Activated T-helper 17 cell treated with anti-CD3 and anti-CD28 coated beads, Interleukin-2, amount 50 U/mL, for 72 hours (primary cell): Measurements from ENCODE around the gene NIPAL1. TPM values are rescaled to one million over a fixed set of nuclear protein-coding genes. Genes with fewer than 3 reads are reported as not detected.
A peak's percentile ranks its signal among the peaks of the same experiment; 100 is the strongest.

ENCODE experiments used
- ATAC-seq: fragments of 150-1000 bp; cut with Tn5 transposase; replicated peaks from 2 replicates; pipeline ENCODE4 v1.10.0; 2021; ENCODE audit warnings: mild to moderate bottlenecking, moderate library complexity
- H3K27ac Mint-ChIP-seq: one replicate; pipeline ENCODE4 v1.8.0; 2022; ENCODE audit warnings: mixed read lengths
- H3K27me3 Mint-ChIP-seq: one replicate; pipeline ENCODE4 v1.8.0; 2022; ENCODE audit warnings: mixed read lengths
- H3K36me3 Mint-ChIP-seq: one replicate; pipeline ENCODE4 v1.8.0; 2022; ENCODE audit warnings: low read depth, mild to moderate bottlenecking, mixed read lengths
- H3K4me1 Mint-ChIP-seq: one replicate; pipeline ENCODE4 v1.8.0; 2022; ENCODE audit warnings: mixed read lengths
- H3K4me3 Mint-ChIP-seq: one replicate; pipeline ENCODE4 v1.8.0; 2022; ENCODE audit warnings: mild to moderate bottlenecking, mixed read lengths
- H3K9me3 Mint-ChIP-seq: one replicate; pipeline ENCODE4 v1.8.0; 2022; ENCODE audit warnings: mixed read lengths
- total RNA-seq, 2 donors: library from RNA; stranded (reverse); gene quantifications; one replicate each; pipeline ENCODE4 v1.2.3, GENCODE V29; 2022

Gene NIPAL1
- total RNA-seq, 2 donors from 2014 or later = 1.3 to 3.9 TPM

DNA sequence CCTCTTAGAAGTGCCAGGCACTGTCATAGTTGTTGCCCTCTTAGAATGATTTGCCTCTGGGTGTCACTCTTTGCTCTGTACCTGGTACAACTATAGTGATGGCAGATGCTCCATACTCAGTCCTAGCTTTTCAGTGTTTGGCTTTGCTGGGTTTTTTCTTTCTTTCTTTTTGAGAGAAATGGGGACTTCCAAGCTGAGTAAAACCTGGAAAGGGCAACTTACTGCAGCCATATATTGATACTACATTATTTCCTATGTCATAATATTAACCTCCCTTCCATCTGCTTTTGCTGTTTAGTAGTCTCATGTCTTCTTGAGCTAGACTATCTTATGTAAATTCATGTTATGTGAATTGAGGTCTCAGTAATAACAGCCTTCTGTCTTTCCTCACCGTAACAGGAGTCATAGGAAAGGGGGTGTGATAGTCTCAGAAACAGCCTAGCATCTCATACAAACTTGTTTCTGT lies 49.0 kb downstream of the NIPAL1 start:
- peaks cover 3% of the 10 kb centered on the region for H3K9me3 Mint-ChIP-seq
- peak; percentile 93 for ATAC-seq
- H3K27me3 Mint-ChIP-seq = no peaks in the 10 kb centered on the region
- H3K36me3 Mint-ChIP-seq = peaks cover 45% of the 10 kb centered on the region
- H3K4me1 Mint-ChIP-seq = peaks cover 9% of the 10 kb centered on the region
- peak overlapping the region; percentile 6 for H3K27ac Mint-ChIP-seq
- H3K4me3 Mint-ChIP-seq = peak overlapping the region; percentile 23

- peaks cover 62% of the 10 kb centered on the region for H3K36me3 Mint-ChIP-seq
- H3K27ac Mint-ChIP-seq = no peak overlapping the region
- ATAC-seq = no peak
- H3K9me3 Mint-ChIP-seq = no peaks in the 10 kb centered on the region
- H3K4me1 Mint-ChIP-seq = peaks cover 9% of the 10 kb centered on the region
- H3K27me3 Mint-ChIP-seq = no peaks in the 10 kb centered on the region
- H3K4me3 Mint-ChIP-seq = no peak overlapping the region
Measured at GRCh38 chr4:48067536-48067935, 51.0 kb downstream of the NIPAL1 start.

DNA sequence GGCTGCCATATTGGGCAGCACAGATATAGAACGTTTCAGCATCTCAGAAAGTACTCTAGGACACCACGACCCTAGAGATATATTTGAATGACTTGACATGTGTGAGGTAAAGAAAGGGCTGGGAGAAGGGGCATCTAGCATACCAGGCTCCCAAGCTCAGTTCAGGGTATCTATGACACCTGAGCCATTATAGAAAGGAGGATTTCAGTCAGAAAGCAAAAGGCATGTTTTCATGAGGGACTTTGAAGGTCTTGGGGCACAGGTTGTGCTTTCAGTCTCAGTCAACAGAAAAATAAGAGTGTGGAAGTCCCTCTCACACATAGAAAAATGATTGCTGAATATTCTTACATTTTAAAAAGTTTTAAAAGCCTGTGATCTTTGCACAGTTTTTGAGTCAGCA lies 51.6 kb downstream of the NIPAL1 start:
- Mint-ChIP-seq H3K9me3 (no peaks in the 10 kb centered on the region), H3K36me3 (peaks cover 66% of the 10 kb centered on the region), H3K4me1 (peaks cover 9% of the 10 kb centered on the region), H3K4me3 (no peak overlapping the region), H3K27me3 (no peaks in the 10 kb centered on the region), H3K27ac (no peak overlapping the region)
- ATAC-seq = no peak

DNA sequence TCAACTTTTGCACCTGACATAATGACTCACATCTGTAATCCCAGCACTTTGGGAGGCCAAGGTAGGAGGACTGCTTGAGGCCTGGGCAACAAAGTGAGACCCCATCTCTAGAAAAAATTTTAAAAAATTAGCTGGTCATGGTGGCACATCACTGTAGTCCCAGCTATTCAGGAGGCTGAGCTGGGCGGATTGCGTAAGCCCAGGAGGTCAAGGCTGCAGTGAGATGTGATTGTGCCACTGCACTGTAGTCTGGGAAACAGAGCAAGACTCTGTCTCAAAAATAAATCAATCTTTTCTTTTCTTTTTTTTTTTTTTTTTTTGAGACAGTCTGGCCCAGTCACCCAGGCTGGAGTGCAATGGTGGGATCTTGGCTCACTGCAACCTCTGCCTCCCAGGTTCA lies 52.5 kb downstream of the NIPAL1 start:
- H3K4me1 Mint-ChIP-seq = peaks cover 9% of the 10 kb centered on the region
- no peaks in the 10 kb centered on the region for H3K9me3 Mint-ChIP-seq
- no peak overlapping the region for H3K27ac Mint-ChIP-seq
- no peak for ATAC-seq
- no peaks in the 10 kb centered on the region for H3K27me3 Mint-ChIP-seq
- H3K4me3 Mint-ChIP-seq = no peak overlapping the region
- peaks cover 74% of the 10 kb centered on the region for H3K36me3 Mint-ChIP-seq

- H3K4me1 Mint-ChIP-seq = no peaks in the 10 kb centered on the region
- H3K36me3 Mint-ChIP-seq = peaks cover 86% of the 10 kb centered on the region
- no peak overlapping the region for H3K4me3 Mint-ChIP-seq
- H3K27ac Mint-ChIP-seq = no peak overlapping the region
- H3K9me3 Mint-ChIP-seq = no peaks in the 10 kb centered on the region
- no peaks in the 10 kb centered on the region for H3K27me3 Mint-ChIP-seq
- no peak for ATAC-seq
Measured at GRCh38 chr4:48071191-48071590, 54.6 kb downstream of the NIPAL1 start.

DNA sequence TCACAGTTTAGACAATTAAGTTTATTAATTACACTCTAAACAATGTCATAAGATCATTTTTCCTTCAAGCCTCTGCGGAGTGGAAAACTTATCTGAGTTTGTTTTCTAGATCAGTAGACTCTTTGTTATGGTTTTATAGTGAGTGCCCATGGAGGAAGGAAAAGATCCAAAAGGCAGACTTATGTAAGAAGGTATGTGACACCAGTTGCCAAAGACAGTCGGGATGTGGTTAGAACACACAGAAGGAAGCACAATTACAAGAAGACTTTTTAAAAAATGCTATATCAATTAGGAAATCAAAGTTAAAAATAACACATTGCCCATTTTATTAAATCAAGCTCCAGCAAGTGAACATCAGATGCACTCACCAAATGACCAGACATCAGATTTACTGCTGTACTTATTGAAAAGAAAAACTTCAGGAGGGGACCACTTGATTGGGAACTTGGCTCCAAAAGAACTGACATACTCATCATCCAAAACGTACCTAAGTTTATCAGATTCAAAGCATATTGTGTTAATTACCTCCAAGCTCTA lies 57.1 kb downstream of the NIPAL1 start:
- no peaks in the 10 kb centered on the region for H3K27me3 Mint-ChIP-seq
- no peak overlapping the region for H3K27ac Mint-ChIP-seq
- no peak for ATAC-seq
- H3K36me3 Mint-ChIP-seq = peaks cover 77% of the 10 kb centered on the region
- no peak overlapping the region for H3K4me3 Mint-ChIP-seq
- no peaks in the 10 kb centered on the region for H3K4me1 Mint-ChIP-seq
- H3K9me3 Mint-ChIP-seq = no peaks in the 10 kb centered on the region

DNA sequence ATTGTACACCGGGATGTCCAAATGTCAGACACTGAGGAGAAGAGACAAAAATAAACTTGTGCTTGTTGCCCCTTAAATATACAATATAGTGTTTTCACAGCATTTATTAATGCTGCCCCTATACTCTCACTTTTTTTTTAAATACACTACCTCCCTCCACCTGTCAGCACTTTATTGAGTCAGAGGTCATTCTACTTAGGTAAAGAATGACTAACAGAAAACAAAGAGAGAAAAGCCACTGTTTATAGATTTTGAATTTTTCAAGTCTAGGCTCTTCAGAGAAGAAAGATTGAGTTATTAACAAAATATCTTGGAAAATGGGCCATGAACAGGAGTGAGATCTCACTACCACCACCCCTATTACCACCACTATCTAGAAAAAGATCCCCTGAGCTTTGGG lies 58.1 kb downstream of the NIPAL1 start:
- Mint-ChIP-seq H3K27me3 (no peaks in the 10 kb centered on the region), H3K36me3 (peaks cover 76% of the 10 kb centered on the region)

DNA sequence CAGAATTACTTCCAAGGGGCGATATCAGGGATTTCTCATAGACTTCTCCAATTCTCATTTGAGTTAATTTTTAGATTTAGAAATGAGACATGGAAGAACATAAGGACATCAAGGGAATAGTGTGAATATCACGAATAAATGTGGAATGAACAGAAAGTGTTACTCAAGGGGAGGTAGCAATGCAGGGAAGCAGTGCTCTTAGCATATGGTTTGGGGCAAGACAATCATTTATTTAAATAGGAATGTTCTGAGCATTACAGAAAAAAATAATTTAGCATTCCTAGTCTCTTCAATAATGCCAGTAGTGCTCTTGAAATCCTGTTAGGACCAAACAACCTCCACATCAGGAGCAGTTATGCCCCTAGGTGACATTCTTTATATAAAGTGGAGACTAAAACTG lies 61.9 kb downstream of the NIPAL1 start:
- H3K9me3 Mint-ChIP-seq = no peaks in the 10 kb centered on the region
- ATAC-seq = no peak
- no peaks in the 10 kb centered on the region for H3K27me3 Mint-ChIP-seq
- no peak overlapping the region for H3K4me3 Mint-ChIP-seq
- H3K27ac Mint-ChIP-seq = no peak overlapping the region
- H3K4me1 Mint-ChIP-seq = peaks cover 14% of the 10 kb centered on the region
- H3K36me3 Mint-ChIP-seq = peaks cover 63% of the 10 kb centered on the region

More for the DNA sequence above, 58.1 kb downstream of the NIPAL1 start:
- Mint-ChIP-seq H3K27ac (no peak overlapping the region), H3K4me3 (no peak overlapping the region), H3K9me3 (no peaks in the 10 kb centered on the region), H3K4me1 (peaks cover 4% of the 10 kb centered on the region)
- ATAC-seq = no peak

GRCh38 chr4:48078862-48079655 lies 62.5 kb downstream of the NIPAL1 start:
- no peaks in the 10 kb centered on the region for H3K9me3 Mint-ChIP-seq
- peak; percentile 21 for ATAC-seq
- H3K27me3 Mint-ChIP-seq = no peaks in the 10 kb centered on the region
- no peak overlapping the region for H3K27ac Mint-ChIP-seq
- H3K4me3 Mint-ChIP-seq = no peak overlapping the region
- H3K4me1 Mint-ChIP-seq = peaks cover 14% of the 10 kb centered on the region
- peaks cover 59% of the 10 kb centered on the region for H3K36me3 Mint-ChIP-seq

DNA sequence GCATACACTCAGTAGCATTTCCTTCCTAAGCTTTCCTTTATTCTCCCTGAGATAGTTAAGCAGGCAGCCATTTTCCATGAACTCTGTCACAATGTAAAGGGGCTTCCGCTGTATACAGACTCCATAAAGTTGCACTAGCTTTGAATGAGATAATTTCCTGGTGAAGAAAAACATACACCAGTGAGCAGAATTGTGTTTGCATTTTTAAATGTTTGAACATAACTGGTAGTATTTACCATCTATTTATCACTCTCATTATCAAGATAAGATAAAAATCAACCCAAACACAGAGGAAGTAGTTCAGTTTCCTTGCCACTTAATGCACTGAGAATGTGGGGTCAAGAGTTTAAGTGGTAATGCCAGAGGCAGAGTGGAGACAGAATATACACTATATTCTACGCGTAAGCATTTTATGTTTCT lies 63.4 kb downstream of the NIPAL1 start:
- Mint-ChIP-seq H3K9me3 (no peaks in the 10 kb centered on the region), H3K4me3 (no peak overlapping the region), H3K4me1 (peaks cover 14% of the 10 kb centered on the region), H3K27me3 (no peaks in the 10 kb centered on the region), H3K27ac (no peak overlapping the region), H3K36me3 (peaks cover 59% of the 10 kb centered on the region)
- ATAC-seq = no peak

DNA sequence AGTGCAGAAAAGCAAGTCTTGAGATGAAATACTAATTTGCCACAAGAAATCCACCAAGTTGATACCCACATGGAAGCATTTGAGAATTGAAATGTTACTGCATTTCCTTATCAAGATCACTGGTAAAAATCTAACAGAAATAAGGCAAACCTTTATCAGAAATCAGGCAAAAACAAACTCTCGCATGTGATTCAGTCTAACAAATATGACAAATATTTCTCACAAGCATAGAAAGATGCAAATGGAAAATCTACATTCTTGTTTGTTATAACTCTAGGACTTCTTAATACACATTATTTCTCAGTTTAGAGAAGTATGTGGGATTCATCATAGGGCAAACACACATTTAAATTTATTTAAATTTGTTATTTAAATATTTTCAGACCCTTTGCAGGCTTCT lies 64.6 kb downstream of the NIPAL1 start:
- no peak for ATAC-seq
- H3K9me3 Mint-ChIP-seq = no peaks in the 10 kb centered on the region
- no peaks in the 10 kb centered on the region for H3K27me3 Mint-ChIP-seq
- H3K4me1 Mint-ChIP-seq = peaks cover 14% of the 10 kb centered on the region
- no peak overlapping the region for H3K27ac Mint-ChIP-seq
- no peak overlapping the region for H3K4me3 Mint-ChIP-seq
- peaks cover 61% of the 10 kb centered on the region for H3K36me3 Mint-ChIP-seq

GRCh38 chr4:48082956-48083355 lies 66.4 kb downstream of the NIPAL1 start:
- H3K4me3 Mint-ChIP-seq = no peak overlapping the region
- no peak for ATAC-seq
- peaks cover 59% of the 10 kb centered on the region for H3K36me3 Mint-ChIP-seq
- H3K27ac Mint-ChIP-seq = no peak overlapping the region
- no peaks in the 10 kb centered on the region for H3K9me3 Mint-ChIP-seq
- no peaks in the 10 kb centered on the region for H3K27me3 Mint-ChIP-seq
- H3K4me1 Mint-ChIP-seq = peaks cover 14% of the 10 kb centered on the region

DNA sequence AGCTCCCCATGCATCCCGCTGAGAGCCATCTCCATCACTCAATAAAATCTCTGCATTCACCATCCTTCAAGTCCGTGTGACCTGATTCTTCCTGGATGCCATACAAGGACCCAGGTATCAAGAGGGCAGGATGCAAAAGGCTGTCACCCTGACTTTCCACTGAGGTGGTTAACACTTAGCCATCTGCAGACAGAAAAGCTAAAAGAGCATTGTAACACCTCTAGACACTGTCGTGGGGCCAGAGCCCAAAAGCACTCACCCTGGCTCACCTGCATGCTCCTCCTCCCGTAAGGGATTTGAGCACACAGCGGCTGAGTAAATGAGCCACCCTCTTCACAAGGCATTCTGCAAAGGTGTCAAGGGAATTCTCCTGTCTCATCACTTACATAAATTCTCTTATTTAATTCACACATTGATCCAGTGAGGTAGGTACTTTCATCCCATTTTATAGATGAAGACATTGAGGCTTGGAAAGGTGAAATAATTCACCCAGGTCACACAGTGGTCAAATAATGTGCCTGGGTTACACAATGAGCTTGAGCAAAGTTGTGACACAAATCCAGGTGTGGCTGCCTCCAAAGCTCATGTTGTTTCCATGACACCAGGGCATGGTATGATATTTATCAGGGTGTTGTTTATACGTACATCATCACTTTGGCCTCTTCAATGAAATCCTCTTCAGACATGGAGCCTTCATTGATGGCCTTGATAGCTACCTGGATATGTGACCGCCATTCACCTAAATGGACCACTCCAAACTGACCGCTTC lies 69.4 kb downstream of the NIPAL1 start:
- no peak for ATAC-seq
- no peak overlapping the region for H3K4me3 Mint-ChIP-seq
- H3K9me3 Mint-ChIP-seq = no peaks in the 10 kb centered on the region
- peaks cover 68% of the 10 kb centered on the region for H3K36me3 Mint-ChIP-seq
- H3K4me1 Mint-ChIP-seq = peaks cover 5% of the 10 kb centered on the region
- no peaks in the 10 kb centered on the region for H3K27me3 Mint-ChIP-seq
- H3K27ac Mint-ChIP-seq = peak overlapping the region; percentile 56
